Fibroblast of the conjunctiva (primary cell): ENCODE results near the gene POLD1.
"Not testable (repeated sequence)": the region's sequence is repeated elsewhere in the genome, so short reads cannot be mapped to it uniquely, and the experiment has no call there.

Experiments used
- DNase-seq: peaks from one replicate; pipeline ENCODE4 v3.0.0-alpha.2; 2010; ENCODE audit warnings: low read depth

Gene POLD1

GRCh38 chr19:50383852-50384684, at the start of gene POLD1:
TSS of gene POLD1 (plus strand) at chr19:50384347. CDS start at chr19:50398852, 14,505 bp downstream.
- DNase-seq = peak; percentile 96

GRCh38 chr19:50334741-50335421, 49.3 kb upstream of the POLD1 start:
- no peak for DNase-seq

- not testable (repeated sequence) for DNase-seq
Measured at GRCh38 chr19:50337031-50337430, 47.1 kb upstream of the POLD1 start.

GRCh38 chr19:50340331-50340730, 43.8 kb upstream of the POLD1 start:
- DNase-seq = no peak

- DNase-seq = no peak
Measured at GRCh38 chr19:50341091-50341564, 43.0 kb upstream of the POLD1 start.

GRCh38 chr19:50344661-50345318, 39.4 kb upstream of the POLD1 start:
- no peak for DNase-seq

- not testable (repeated sequence) for DNase-seq
Measured at GRCh38 chr19:50347089-50347581, 37.0 kb upstream of the POLD1 start.

GRCh38 chr19:50349277-50350057, 34.7 kb upstream of the POLD1 start:
- DNase-seq = no peak

- no peak for DNase-seq
Measured at GRCh38 chr19:50352242-50352641, 31.9 kb upstream of the POLD1 start.

- DNase-seq = not testable (repeated sequence)
Measured at GRCh38 chr19:50353487-50353880, 30.7 kb upstream of the POLD1 start.

- no peak for DNase-seq
Measured at GRCh38 chr19:50356691-50357177, 27.4 kb upstream of the POLD1 start.

GRCh38 chr19:50357178-50358100, 26.7 kb upstream of the POLD1 start:
- no peak for DNase-seq

GRCh38 chr19:50358483-50359327, 25.4 kb upstream of the POLD1 start:
- no peak for DNase-seq

- no peak for DNase-seq
Measured at GRCh38 chr19:50359328-50359818, 24.8 kb upstream of the POLD1 start.

GRCh38 chr19:50361290-50362029, 22.7 kb upstream of the POLD1 start:
- DNase-seq = no peak

GRCh38 chr19:50362030-50362412, 22.1 kb upstream of the POLD1 start:
- DNase-seq = no peak

GRCh38 chr19:50362656-50363424, 21.3 kb upstream of the POLD1 start:
- no peak for DNase-seq
